Choroid plexus epithelial cell (primary cell): ENCODE measurements around the gene MPPED1.

Experiments
- DNase-seq: peaks from one replicate; pipeline ENCODE4 v3.0.0-alpha.2; 2010; ENCODE audit warnings: low read depth
- H3K4me3 ChIP-seq: 2 replicates; pipeline ENCODE4 v1.5.1; 2011; ENCODE audit warnings: low read depth, mild to moderate bottlenecking, control low read depth, low read length, moderate library complexity
- TF ChIP-seq, protein P1 (sequence below): conservative IDR thresholded peaks from 2 replicates; pipeline ENCODE4 v1.5.1; 2011; ENCODE audit warnings: low read depth, mild to moderate bottlenecking, control low read depth, inconsistent platforms, low read length, moderate library complexity

MPPED1 gene

DNA sequence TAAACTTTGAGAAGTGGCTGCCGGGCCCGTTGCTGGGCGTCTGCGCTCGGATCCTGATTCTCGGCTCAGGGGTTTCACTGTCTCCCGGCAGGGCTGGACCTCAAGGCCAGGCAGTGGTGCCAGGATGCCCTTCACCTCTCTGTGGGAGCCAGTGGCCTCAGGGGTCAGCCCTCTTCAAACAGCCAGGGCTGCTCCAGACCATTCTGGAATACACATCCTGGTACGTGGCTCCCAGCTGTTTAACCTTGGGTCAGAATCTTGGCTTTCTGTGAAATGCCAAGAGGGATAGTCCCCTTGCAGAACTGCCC is 70.5 kb downstream of the MPPED1 start:
- DNase-seq, result no peak
- TF ChIP-seq, protein P1, sequence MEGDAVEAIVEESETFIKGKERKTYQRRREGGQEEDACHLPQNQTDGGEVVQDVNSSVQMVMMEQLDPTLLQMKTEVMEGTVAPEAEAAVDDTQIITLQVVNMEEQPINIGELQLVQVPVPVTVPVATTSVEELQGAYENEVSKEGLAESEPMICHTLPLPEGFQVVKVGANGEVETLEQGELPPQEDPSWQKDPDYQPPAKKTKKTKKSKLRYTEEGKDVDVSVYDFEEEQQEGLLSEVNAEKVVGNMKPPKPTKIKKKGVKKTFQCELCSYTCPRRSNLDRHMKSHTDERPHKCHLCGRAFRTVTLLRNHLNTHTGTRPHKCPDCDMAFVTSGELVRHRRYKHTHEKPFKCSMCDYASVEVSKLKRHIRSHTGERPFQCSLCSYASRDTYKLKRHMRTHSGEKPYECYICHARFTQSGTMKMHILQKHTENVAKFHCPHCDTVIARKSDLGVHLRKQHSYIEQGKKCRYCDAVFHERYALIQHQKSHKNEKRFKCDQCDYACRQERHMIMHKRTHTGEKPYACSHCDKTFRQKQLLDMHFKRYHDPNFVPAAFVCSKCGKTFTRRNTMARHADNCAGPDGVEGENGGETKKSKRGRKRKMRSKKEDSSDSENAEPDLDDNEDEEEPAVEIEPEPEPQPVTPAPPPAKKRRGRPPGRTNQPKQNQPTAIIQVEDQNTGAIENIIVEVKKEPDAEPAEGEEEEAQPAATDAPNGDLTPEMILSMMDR, result no peak
- no peak overlapping the region for H3K4me3 ChIP-seq

DNA sequence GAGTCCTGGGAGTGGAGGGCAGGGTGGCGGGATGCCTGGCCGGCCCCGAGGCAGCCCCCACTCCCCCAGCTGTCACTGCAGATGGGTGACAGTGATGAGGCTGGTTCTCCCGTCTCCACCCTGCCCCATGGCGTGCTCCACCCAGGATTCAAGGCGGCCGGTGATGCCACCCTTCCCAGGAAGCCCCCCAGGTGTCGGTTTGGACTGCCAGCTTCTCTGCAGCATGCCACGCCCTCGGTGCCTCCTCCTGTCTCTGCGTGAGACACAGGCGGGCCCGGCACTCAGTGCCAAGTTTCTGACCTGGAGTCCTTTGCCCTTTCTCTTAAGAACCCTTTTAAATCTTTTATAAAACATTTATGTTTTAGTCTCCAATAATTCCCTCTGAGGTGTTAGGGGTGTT is 71.5 kb downstream of the MPPED1 start:
- no peak for DNase-seq
- TF ChIP-seq, protein P1, result no peak
- H3K4me3 ChIP-seq, result no peak overlapping the region

DNA sequence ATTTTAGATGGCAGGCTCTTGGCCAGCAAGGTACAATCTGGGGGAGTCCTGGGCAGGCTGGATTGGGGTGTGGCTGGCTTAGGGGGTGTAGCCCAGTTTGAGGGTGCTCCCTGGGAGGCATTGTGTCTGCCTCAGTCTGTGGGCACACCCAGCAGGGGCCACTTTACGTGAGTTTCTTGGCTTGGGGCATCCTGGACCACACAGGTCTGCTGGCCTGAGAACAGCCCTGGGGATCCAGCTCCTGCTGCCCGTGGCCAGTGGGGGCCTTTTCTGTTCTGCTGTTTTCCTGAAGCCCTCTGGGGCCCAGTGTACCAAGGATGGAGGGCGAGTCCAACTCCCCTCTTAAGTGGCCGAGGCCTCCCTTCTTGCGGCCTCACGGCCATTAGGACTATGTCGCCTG is 71.9 kb downstream of the MPPED1 start:
- no peak overlapping the region for H3K4me3 ChIP-seq
- TF ChIP-seq, protein P1, result no peak
- no peak for DNase-seq

DNA sequence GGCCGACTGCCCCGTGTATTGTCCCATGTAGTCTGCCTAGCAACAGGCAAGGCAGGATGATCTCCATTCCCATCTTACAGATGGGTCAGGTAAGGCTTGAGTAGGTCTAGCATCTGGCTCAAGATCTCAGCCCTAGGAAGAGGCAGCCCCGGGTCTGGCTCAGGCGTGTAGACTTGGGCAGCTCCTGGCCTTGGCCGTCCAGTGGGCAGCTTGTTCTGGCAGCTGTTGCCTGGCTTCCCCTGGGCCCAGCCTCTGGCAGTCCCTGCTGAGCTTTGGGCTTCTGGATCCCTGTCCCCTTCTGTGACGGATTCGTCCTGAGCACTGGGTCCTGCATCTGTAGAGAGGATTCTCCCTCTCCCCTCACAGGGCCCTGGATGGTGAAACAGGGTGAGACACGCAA is 72.4 kb downstream of the MPPED1 start:
- TF ChIP-seq, protein P1, result no peak
- H3K4me3 ChIP-seq, result no peak overlapping the region
- no peak for DNase-seq

DNA sequence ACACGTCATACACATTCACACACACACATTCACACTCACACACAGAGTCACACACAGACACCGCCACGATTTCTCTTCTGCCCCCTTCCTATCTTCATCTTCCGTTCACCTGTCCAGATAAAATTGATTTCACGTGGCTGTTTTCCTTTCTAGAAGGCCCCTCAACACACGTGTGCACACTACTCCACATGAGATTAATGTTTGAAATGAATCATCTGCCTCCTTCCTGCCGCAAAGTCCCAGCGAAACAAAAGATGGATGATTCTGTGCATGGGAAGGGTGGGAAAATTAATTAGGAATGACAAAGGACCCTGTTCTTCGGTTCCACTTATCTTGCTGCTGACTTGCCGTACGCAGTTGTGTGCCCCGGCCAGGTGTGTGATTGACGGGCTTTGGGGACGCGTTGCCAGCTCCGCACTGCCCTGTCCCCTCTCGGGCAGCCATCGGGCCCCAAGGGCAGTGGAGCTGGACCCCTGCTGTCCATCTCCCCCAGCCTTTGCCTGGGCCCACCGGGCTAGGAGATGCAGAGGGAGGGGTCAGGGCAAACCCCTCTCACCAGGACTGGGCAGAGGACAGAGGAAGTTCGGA is 73.8 kb downstream of the MPPED1 start:
- no peak overlapping the region for H3K4me3 ChIP-seq
- TF ChIP-seq, protein P1, result no peak
- DNase-seq, result no peak

DNA sequence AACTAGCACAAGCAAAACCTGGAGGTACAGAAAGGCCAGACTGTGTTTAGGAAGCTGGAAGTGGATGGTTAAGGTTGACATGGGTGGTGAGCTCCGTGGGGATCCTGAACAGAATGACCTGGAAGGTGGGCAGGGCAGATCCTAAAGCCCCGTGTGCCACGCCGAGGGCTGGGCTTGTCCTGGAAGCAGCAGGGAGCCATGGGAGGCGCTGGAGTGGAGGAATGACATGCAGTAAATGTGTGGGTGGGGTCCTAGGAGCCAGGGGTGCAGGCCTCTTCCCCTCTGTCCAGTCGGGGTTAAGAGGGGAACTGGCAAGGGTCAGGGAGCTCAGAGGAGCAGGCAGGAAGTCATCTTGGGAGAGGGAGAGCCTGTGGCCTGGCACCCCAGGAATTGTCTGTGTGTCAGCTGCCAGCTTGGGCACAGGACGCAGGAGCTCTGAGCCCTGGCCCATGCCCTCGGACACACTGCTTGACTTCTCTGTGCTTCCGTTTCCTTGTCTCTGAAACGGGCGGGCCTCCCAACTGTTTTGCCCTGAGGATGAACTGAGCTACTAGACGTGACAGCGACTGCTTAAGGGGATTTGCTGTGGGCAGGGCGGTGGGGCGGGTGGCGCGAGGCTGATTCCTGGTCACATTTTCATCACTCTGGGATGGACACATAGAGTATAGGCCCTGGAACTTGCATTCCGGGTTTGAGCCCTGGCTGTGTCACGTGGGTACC is 75.7 kb downstream of the MPPED1 start:
- no peak overlapping the region for H3K4me3 ChIP-seq
- DNase-seq, result no peak
- TF ChIP-seq, protein P1, result no peak
